ENCODE data around the gene KCNIP1.

DNA sequence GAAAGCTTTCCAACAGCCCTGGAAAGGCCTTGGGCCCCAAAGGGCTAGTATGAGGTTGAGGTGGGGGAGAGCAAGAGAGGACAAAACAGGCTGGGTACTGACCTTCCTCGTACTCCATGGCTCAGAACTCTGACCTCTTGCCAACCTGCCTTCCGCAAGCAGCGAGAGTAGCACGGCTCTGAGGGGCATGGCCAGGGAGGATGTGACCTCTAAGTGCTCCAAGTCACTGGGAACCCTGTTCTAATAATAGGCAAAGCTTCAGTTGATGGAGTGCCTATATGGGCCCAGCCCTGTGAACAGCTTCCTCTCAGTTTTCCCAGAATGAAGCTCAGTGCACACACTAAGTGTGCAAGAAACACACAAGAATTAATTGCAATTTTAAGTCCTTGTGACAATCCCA lies 152.1 kb downstream of the KCNIP1 start:
- TF ChIP-seq, protein P1, sequence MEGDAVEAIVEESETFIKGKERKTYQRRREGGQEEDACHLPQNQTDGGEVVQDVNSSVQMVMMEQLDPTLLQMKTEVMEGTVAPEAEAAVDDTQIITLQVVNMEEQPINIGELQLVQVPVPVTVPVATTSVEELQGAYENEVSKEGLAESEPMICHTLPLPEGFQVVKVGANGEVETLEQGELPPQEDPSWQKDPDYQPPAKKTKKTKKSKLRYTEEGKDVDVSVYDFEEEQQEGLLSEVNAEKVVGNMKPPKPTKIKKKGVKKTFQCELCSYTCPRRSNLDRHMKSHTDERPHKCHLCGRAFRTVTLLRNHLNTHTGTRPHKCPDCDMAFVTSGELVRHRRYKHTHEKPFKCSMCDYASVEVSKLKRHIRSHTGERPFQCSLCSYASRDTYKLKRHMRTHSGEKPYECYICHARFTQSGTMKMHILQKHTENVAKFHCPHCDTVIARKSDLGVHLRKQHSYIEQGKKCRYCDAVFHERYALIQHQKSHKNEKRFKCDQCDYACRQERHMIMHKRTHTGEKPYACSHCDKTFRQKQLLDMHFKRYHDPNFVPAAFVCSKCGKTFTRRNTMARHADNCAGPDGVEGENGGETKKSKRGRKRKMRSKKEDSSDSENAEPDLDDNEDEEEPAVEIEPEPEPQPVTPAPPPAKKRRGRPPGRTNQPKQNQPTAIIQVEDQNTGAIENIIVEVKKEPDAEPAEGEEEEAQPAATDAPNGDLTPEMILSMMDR (IDR thresholded peaks at IDR 0.05): no peak
- TF ChIP-seq POLR2A (IDR thresholded peaks at IDR 0.05): no peak

All from heart left ventricle (tissue), 13 donors.